NK-92 (cell line): ENCODE results near the gene HMGA1.
"Not testable (repeated sequence)": the region's sequence is repeated elsewhere in the genome, so short reads cannot be mapped to it uniquely, and the experiment has no call there.

Experiments used
- DNase-seq: peaks from one replicate; lab custom pipeline; 2025; ENCODE audit not compliant: unreplicated experiment; lab: John Stamatoyannopoulos, UW

The HMGA1 gene

DNA sequence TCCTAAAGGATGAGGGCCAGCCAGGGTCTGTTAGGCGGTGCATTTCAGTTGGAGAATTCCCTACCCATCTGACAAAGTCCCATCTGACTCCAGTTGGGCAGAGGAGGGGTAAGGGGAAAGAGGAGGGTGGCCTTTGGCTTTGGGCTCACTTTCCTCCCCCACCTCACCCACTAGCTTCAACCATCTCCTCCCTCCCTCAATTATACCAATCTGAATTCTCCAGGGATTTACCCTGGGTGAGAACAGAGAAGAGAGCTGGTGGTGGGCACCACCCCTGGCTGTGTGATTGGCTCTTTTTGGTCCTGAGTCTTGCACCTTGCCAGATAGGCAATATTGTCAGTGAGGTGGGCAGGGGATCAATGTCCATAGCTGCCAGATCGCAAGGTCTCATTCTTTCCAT lies 3.2 kb downstream of the HMGA1 start:
- no peak for DNase-seq

DNA sequence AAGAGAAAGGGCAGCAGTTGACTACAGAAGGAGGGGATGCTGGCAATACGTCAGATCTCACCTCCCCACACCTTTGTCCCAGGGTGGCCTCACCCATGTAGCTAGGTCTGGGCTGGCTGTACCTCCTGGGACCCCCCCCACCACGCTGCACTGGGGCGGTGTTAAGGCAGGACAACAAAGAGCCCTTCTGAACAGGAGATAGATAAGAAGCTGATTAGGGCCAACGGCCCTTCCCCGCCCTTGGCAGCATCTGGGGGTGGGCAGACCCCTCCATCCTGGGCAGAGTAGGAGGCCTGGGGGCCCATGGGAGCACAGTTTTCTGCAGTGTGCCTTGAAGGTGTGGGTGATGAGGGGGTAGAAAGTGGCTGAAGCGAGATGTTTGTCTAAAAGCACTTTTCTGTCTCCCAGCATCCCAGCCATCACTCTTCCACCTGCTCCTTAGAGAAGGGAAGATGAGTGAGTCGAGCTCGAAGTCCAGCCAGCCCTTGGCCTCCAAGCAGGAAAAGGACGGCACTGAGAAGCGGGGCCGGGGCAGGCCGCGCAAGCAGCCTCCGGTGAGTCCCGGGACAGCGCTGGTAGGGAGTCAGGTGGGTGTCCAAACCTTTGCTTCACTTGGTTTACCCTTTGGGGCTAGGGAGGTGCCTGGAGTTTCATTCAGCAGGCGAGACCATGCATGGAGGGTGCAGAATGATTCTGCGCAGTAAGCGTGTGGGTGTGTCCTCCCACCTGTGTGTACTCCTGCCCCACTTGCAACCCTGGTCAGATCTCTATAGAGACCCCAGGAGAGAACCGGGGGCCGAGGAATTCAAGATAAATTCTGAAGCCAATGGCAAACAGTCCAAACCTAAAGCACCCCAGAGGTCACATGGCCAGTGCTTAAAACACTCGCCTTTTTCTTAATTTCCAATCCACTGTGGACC lies 3.9 kb downstream of the HMGA1 start:
- no peak for DNase-seq

DNA sequence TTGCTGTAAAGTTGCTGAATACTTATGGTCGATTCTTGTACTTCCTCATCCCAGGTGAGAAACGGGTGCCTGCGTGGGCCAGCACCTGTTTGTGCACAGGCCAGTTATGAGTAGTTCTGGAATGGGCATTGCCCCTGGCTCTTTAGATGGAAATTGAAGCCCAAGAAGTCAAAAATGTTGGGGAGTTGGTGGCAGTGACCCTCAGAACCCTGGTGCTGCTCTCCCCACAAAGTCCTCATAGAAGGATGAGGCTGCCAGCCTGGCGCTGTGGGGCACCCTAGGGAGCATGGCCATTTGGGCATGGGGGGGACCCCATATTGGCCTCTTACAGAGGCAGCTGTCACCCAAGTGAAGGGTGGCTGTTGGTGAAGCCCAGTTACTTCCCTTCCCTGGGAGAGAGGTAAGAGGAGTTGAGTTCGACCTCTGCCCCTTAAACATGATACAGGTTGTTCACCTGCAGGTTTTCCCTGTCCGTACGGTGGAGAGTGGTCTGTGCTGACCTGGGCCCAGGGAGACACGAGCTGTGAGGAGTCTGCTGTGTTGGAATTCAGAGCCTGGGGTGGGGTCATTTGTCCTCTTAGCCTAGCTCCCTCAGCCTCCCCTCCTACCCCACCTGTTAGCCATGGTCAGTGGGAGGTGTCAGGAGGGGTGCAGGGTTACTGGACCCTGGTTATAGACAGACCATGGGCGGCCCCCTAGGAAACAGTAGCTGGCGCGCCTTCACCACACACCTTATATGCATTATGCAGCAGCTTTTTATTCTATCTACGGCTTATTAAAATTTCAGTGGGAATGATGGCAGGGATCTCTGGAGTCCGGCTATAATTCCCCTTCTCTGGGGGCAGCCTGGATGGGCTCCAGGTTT lies 4.9 kb downstream of the HMGA1 start:
- DNase-seq, result no peak

DNA sequence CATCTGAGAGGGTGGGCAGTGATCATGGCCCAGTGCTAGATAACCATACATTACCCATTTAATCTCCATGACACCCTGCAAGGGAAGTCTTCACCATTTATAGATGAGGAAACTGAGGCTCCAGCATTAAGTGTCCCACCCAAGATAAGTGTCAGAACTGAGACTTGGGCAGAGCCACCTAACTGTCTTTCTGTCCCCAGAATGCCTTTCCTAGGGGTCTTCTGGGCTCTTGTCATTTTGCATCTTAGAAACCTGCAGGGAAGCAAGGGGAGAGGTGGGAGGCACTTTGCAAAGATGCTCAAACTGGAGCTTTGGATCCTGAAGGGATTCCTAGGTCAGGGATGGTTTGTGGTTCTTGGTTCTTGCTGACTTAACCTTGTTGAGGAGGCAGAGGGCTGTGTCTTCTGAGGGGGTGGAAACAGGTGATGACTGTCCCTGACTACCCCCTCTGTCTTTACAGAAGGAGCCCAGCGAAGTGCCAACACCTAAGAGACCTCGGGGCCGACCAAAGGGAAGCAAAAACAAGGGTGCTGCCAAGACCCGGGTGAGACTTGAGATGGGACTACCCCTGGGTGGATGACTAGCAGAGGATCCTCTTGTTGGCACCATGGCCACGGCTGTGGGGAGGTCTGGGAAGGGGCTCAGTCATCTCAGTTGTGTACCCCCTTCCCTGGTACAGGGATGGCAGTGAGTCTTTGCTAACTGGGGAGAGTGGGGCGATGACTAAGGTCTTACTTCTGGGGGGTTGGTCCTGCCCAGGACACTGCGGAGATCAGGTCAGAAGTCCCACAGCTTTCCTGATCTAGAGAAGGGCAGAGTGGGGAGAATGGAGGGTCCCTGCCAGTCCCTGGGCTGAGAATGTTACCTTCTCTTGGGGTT lies 5.8 kb downstream of the HMGA1 start:
- DNase-seq, result no peak

DNA sequence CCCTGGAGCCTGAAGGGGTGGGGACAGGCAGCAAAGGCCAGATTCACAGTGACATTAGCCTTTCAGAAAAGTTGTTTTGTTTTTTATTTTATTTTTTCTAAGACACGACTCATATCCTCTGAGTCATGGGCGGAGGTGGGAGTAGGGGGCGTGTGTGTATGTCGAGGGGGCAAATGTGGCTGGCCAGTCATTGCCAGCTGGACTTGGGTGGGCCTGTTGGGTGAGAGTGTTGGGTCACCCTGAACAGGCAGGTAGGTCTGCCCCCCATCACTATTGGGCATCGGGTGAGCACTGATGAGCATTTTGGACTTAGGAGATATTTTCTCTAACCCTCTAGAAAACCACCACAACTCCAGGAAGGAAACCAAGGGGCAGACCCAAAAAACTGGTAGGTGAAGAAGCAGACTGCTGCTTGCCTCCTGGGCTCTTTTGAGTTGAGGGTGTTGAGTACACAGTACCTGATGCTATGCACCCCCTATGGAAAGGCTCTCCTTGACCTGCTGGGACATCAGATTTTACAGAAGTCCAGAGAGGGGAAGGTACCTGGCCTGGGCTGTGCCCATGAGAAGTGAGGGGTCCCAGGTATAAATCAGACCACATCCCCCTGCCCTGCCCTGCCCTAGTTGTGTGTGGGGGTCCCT lies 6.6 kb downstream of the HMGA1 start:
- no peak for DNase-seq

DNA sequence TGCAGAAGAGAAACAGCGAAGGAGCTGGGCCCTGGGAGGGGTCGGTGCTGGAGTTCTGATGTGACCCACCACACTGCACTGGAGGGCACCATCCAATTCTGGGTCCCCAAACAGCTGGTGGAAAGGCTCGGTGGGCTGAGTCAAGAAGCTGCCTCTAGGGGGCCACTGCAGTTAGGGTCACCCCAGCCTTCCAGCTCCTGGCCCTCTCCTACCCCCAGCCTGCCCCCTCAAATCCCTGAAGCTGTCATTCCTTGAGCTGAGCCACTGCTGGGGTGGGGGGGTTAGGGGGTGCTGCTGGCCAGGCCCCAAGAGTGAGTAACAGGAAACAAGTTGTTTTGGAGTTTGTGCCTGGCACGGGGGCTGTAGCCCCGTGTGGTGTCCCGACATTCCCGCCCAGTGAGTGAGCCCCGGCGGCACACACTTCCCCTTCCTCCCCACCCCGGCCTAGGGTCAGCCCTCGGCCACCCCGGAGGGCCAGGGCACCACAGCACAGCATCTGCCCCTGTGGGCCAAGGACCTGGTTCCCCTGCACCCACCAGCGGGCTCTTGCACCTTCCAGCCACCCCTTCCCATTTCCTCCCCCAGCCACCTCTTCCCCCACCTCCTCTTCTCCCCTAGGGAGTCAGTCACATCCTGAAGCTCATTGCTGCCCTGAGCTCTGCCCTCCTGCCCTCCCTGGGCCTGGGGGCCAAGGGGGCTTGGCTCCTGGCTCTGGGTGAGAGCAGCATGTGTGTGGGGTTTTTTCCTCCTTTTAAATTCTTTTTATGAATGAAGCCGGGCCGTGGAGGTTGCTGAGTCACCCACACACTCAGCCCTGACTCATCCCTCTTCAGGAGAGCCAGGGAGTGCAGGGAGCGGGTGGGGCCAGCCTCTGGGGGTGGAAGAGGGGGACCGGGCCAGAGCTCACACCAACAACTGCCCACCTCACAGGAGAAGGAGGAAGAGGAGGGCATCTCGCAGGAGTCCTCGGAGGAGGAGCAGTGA lies 7.5 kb downstream of the HMGA1 start:
- DNase-seq, result no peak

DNA sequence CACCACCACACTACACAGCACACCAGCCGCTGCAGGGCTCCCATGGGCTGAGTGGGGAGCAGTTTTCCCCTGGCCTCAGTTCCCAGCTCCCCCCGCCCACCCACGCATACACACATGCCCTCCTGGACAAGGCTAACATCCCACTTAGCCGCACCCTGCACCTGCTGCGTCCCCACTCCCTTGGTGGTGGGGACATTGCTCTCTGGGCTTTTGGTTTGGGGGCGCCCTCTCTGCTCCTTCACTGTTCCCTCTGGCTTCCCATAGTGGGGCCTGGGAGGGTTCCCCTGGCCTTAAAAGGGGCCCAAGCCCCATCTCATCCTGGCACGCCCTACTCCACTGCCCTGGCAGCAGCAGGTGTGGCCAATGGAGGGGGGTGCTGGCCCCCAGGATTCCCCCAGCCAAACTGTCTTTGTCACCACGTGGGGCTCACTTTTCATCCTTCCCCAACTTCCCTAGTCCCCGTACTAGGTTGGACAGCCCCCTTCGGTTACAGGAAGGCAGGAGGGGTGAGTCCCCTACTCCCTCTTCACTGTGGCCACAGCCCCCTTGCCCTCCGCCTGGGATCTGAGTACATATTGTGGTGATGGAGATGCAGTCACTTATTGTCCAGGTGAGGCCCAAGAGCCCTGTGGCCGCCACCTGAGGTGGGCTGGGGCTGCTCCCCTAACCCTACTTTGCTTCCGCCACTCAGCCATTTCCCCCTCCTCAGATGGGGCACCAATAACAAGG lies 8.5 kb downstream of the HMGA1 start:
- DNase-seq, result not testable (repeated sequence)

DNA sequence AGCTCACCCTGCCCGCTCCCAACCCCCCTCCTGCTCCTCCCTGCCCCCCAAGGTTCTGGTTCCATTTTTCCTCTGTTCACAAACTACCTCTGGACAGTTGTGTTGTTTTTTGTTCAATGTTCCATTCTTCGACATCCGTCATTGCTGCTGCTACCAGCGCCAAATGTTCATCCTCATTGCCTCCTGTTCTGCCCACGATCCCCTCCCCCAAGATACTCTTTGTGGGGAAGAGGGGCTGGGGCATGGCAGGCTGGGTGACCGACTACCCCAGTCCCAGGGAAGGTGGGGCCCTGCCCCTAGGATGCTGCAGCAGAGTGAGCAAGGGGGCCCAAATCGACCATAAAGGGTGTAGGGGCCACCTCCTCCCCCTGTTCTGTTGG lies 9.1 kb downstream of the HMGA1 start:
- DNase-seq, result not testable (repeated sequence)

DNA sequence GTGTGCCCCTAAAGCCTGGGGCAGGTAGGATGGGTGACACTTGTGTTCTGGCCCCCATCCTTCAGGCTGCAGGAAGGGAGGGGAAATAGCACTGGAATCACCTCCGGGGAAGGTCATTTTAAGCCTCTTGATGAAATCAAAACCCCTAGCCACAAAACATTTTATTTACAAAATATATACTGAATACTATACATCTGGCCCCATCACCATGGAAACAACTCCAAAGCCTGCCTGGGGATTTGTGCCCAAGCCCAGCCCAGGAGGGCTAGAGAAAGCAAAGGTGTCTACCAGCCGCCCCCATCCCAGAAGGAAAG lies 9.5 kb downstream of the HMGA1 start:
- no peak for DNase-seq

DNA sequence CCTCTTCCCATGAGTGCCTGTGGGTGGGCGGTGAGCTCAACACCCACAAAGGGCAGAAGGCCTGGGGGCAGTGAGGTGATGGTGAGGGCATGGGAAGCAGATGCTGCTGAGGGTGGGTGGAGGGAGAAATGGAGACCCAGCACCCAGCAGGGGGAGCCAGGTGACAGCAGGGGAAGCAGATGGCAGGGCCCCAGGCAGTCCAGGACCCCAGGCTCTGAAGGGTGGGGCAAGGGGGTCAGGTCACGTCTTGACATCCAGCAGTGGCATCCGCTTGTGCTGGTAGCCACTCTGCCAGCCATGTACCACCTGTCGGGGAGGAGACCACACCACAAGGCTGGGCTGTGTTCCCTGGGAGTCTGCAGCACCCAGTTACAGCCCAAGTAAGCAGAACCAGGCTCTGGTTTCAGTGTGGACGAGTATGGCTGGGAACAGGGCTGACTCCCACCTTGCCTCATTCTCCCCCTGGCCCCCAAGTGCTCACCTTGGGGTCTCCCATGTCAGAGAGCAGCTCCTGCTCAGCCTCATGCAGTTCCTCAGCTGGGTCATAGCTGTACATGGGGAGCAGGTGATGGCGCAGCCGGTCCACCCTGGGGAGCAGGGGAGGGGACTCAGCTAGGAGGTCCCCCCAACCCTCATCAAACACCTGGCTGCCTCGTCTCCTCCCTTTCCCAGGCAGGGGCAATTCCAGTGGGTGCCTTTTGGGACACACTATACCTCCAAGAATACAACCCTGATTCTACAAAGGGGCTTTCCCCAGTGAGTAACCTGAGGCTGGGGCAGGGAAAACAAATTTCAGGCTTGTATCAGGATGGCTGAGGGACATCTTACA lies 10.1 kb downstream of the HMGA1 start:
- DNase-seq, result no peak

DNA sequence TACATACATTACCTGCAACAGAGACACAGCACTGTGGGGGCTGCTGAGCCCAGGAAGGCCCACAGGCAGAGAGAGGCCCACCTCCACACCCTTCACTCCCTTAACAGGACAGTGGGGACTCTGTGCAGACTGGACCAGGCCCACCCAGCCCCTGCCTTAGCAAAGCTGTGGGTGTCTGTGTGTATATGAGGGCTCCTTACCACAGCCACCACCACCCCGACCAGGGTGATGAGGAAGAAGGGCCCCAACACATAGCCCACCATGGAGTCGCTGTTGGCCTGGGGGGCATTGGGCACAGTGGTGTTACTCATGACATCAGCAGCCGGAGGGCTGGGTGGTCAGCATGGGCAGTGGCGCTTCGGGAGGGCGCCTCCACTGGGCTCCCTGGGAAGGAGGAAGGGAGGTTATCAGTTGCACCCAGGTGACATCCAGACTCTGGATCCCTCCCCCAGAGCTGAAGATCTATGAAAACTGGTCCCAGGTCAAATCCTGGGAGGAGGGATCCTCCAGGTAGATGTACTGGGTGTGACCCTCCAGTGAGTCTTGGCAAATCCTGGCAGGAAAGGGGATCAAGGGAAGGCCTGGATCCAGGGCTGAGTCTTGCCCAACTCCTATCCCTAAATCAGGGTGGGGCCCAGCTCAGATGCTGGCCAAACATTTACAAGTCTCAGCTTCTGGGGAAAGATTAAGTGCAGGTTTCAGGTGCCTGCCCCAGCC lies 11.0 kb downstream of the HMGA1 start:
- no peak for DNase-seq

DNA sequence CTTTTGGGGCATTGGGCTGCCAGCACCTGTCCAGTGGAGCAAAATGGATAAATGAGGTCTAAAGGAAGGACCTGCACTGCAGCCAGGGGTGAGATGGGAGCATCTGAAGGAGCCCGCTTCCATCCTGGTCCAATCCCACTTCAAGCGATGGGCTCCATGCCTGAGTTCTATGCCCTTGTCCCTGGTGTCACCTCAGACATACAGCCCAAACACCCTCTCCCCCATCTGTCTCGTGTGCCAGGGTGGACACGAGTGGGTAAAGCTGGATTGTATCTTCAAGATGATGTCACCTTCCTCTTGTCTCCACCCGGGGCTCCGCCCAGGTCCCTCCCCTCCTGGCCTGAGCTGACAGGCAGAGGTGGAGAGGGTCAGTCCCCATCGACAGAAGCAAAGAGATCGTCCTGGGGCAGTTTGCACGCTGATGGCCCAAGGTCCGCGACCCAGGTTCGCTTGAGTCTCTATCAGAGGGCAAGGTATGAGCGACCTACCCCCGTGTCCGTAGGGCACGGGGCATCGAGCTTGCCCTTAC lies 11.6 kb downstream of the HMGA1 start:
- DNase-seq, result no peak

DNA sequence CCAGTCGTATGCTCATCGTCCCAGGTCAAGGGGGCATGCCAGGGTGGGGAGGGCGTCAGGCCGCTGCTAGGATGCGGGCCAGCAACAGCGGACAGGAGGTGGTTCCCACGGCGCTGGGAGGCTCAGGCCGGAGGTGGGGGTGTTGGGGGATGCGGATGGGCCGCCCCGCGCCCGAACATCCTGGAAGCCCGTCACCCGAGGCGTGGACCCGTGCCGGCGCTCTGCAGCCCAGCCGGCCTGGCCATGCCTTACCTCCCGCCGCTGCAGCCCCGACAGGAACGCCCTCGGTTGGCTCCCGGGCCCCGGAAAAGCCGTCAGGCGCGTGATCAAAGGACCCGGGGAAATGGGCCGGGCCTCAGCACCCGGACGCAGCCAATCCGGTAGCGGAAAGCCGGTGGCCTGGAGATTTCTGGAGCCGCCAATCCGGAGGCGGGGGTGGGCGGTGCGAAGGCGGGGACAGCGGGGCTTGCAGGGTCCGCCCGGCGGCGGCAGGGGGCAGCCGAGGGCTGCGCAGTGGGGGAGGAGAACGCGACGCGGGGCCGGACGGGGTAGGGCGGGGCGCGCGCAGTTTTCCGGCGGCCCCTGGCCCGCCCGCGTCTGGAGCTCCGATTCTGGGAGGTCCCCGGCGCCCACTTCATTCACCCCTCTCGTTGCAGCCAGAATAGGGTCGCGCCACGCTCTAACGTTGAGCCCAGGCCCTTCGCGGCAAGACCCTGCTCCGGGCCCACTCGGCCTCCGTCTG lies 12.2 kb downstream of the HMGA1 start, which contains the start of gene SMIM29:
Gene SMIM29 (minus strand): TSS at position 280 of the 742 bp plus-strand sequence. CDS start 1,215 bp downstream, outside the sequence.
- peak; percentile 77 for DNase-seq

DNA sequence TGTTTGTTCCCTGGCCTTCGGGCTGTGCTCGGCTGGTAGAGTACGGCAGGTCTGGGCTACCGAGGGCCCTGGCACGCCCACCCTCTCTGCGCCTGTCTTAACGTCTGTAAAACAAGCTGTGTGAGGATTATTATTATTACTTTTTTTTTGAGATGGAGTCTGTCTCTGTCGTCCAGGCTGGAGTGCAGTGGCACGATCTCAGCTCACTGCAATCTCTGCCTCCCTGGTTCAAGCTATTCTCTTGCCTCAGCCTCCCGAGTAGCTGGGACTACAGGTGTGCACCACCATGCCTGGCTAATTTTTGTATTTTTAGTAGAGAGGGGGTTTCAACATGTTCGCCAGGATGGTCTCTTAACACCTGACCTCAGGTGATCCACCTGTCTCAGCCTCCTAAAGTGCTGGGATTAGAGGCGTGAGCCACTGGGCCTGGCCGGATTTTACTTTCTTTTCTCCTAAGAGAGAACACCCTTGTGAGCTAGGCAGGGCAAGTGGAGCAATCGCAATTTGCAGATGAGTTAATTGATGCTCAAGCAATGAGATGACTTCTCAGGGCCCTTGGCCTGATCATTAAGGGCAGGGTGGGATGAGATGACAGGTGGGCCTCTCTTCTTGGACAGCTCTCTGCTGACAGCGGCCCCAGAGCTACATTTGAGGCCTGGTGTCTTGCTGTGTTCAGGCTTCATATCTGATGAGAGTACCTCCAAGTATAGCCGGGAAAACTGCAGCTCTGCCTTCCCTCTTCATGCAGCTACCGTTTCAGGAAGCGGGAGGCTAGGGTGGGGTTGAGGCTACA lies 13.0 kb downstream of the HMGA1 start:
- no peak for DNase-seq

DNA sequence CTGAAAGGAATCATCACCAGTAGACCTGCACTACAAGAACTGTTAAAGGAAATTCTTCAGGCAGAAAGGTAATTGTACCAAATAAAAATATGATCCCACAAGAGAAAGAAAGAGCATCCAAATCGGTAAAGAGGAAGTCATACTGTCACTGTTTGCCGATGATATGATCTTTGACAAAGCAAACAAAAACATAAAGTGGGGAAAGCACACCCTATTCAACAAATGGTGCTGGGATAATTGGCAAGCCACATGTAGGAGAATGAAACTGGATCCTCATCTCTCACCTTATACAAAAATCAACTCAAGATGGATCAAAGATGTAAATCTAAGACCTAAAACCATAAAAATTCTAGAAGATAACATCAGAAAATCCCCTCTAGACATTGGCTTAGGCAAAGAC lies 15.7 kb downstream of the HMGA1 start:
- DNase-seq, result not testable (repeated sequence)
